Esophagus squamous epithelium (tissue), 5 donors: Measurements from ENCODE around the gene POC1B. TPM values are rescaled to one million over a fixed set of nuclear protein-coding genes. Genes with fewer than 3 reads are reported as not detected.

ENCODE experiments used
- DNase-seq: peaks from one replicate; lab custom pipeline; 2025; lab: John Stamatoyannopoulos, UW
- H3K27ac ChIP-seq, 4 donors: fragments of 200-600 bp; sonication (generic); one replicate each; pipeline ENCODE4 v1.5.1; 2016 to 2019; ENCODE audit warnings: mild to moderate bottlenecking in 1 of 4
- H3K27me3 ChIP-seq, 4 donors: fragments of 200-600 bp; sonication (generic); 1 replicate in 3 of 4; 2 replicates in 1 of 4; pipeline versions ENCODE4 v1.5.1 to v1.6.0; 2017 to 2021; ENCODE audit warnings: antibody characterized with exemption in 1 of 4
- H3K36me3 ChIP-seq, 3 donors: fragments of 200-600 bp; sonication (generic); one replicate each; pipeline ENCODE4 v1.5.1; 2016 to 2019
- H3K4me1 ChIP-seq, 3 donors: fragments of 200-600 bp; sonication (generic); one replicate each; pipeline ENCODE4 v1.5.1; 2017 to 2019
- H3K4me3 ChIP-seq, 4 donors: fragments of 200-600 bp; sonication (generic); 1 replicate in 3 of 4; 2 replicates in 1 of 4; pipeline ENCODE4 v1.5.1; 2016 to 2019; ENCODE audit warnings: mild to moderate bottlenecking in 2 of 4, moderate library complexity in 1 of 4
- H3K9me3 ChIP-seq, 3 donors: fragments of 200-600 bp; sonication (generic); one replicate each; pipeline ENCODE4 v1.5.1; 2016 to 2019
- POLR2A ChIP-seq, 4 donors: fragments of 450-650 bp; IDR thresholded peaks; one replicate each; pipeline ENCODE4 v1.6.1; 2017; ENCODE audit warnings: antibody characterized with exemption in 4 of 4, mild to moderate bottlenecking in 4 of 4, moderate library complexity in 3 of 4
- WGBS, 2 donors: methylation state at CpG; one replicate each; pipeline ENCODE4 v1.1.5; 2018; 5-methylcytosine and 5-hydroxymethylcytosine counted together
- intact Hi-C: fragments of 100-400 bp; cut with DNase I; formaldehyde crosslinking; loops from one replicate; pipeline ENCODE4 v1.15.0; 2022
- total RNA-seq, 4 donors: library from RNA; depleted of rRNA; stranded (reverse); fragments of >200 nt; gene quantifications; one replicate each; pipeline ENCODE4 v1.1.0, GENCODE V29; 2016
- TF ChIP-seq, protein P1 (sequence below), 6 experiments: fragments of 450-650 bp in 4 of 6; fragments of 200-600 bp in 2 of 6; sonication (generic) in 2 of 6; IDR thresholded peaks; one replicate each; pipeline ENCODE4 v1.5.1; 2016 to 2019; ENCODE audit warnings: antibody characterized with exemption in 6 of 6, mild to moderate bottlenecking in 4 of 6, moderate library complexity in 4 of 6
- donor health status: DM: yes; HTN: yes; CAD: no.

The POC1B gene
- total RNA-seq, 4 donors from 2014 or later, result 12.9 to 21.4 (median 15.3) TPM

DNA sequence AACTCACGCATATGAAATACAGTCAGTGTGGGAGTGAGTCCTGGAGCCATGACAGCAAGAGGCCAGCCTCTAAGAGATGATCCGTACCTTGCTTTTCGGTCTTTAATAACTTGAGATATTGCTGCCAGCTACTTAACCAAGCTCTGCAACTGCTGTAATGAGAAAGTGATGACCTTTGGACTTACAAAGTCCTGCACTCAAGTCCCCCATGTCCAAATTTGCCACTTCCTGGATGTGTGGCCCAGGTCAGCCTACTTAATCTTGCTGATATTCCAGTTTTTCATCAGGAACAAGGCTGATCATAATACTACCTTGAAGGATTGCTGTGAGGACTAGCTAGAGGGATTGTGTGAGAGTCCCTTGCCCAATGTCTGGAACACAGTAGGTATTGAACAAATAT is 139.7 kb downstream of the POC1B start:
- H3K9me3 ChIP-seq, result no peaks in the 10 kb centered on the region
- no peak overlapping the region for H3K4me3 ChIP-seq
- intact Hi-C loops, result no loop called here
- no peaks in the 10 kb centered on the region for H3K27me3 ChIP-seq
- H3K27ac ChIP-seq, result peak overlapping the region in 1 of 4 donors; percentile 16
- TF ChIP-seq, protein P1, sequence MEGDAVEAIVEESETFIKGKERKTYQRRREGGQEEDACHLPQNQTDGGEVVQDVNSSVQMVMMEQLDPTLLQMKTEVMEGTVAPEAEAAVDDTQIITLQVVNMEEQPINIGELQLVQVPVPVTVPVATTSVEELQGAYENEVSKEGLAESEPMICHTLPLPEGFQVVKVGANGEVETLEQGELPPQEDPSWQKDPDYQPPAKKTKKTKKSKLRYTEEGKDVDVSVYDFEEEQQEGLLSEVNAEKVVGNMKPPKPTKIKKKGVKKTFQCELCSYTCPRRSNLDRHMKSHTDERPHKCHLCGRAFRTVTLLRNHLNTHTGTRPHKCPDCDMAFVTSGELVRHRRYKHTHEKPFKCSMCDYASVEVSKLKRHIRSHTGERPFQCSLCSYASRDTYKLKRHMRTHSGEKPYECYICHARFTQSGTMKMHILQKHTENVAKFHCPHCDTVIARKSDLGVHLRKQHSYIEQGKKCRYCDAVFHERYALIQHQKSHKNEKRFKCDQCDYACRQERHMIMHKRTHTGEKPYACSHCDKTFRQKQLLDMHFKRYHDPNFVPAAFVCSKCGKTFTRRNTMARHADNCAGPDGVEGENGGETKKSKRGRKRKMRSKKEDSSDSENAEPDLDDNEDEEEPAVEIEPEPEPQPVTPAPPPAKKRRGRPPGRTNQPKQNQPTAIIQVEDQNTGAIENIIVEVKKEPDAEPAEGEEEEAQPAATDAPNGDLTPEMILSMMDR (IDR thresholded peaks at IDR 0.05), result no peak
- TF ChIP-seq POLR2A (IDR thresholded peaks at IDR 0.05), result no peak
- DNase-seq, result no peak
- H3K36me3 ChIP-seq, result no peaks in the 10 kb centered on the region
- peaks cover 17 to 51% (median 25%) of the 10 kb centered on the region in 3 donors for H3K4me1 ChIP-seq
- 76 to 94% methylated on average over 3 of the region's 3 CpGs for WGBS, 2 donors

DNA sequence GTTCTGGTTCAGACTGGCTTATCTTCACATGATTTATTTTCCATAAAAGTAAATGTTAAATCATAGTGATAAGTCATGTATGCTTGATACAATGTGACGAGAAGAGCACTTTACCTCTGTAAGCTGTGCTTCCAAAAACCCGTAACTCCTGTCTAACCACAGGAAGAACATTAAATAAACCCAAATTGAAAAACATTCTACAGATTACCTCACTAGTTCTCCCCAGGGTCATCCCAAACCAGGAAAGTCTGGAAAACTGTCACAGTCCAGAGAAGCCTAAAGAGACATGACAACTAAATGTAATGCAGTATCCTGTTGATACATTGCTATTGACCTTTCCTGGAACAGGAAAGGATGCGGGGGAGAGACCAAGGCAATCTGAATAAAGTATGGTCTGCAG is 141.0 kb downstream of the POC1B start:
- Histone ChIP-seq H3K27ac (peak overlapping the region; percentile 55 to 82 (median 82)), H3K36me3 (no peaks in the 10 kb centered on the region), H3K4me1 (peaks cover 17 to 43% (median 25%) of the 10 kb centered on the region in 3 donors), H3K27me3 (no peaks in the 10 kb centered on the region), H3K4me3 (peak overlapping the region in 1 of 4 donors; percentile 39), H3K9me3 (no peaks in the 10 kb centered on the region)
- TF ChIP-seq POLR2A (IDR thresholded peaks at IDR 0.05), result no peak
- TF ChIP-seq, protein P1 (IDR thresholded peaks at IDR 0.05), result no peak
- DNase-seq, result no peak
- intact Hi-C loops, result no loop called here
- 43 to 59% methylated on average over 3 of the region's 3 CpGs for WGBS, 2 donors

DNA sequence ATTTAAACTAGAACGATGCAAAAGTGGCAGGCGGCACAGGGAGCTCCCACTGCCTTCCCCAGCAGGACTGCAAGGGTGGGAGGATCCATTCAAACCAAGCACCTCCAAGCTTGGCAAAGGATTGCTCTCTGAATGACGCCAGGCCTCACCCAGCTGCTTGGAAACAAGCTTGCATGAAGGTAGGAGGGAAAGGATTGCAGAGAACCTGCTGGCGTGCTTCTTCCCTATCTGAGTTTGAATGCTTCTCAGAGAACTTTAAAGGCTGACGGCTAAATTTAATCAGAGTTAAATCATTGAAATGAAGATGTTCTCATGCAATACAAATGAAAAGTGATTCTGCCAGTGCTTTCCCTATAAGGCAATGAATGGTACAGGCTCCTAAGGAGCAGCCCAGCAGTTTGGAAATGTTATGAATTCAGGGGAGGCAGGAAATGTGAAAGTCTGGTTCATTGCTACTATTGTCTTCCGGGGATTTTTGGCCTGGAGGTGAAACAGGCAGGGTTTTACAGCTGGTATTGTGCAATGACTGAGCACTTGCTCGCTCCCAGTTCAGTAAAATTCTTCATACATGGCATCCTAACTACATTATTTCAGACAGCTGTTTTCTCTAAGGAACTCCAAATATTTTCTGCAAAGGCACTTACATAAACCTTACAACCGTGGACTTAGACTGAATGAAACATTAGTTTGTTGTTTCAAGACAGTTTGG is 141.6 kb downstream of the POC1B start:
- H3K27ac ChIP-seq, result peak overlapping the region; percentile 55 to 82 (median 82)
- H3K27me3 ChIP-seq, result no peaks in the 10 kb centered on the region
- DNase-seq, result no peak
- TF ChIP-seq, protein P1 (IDR thresholded peaks at IDR 0.05), result no peak
- TF ChIP-seq POLR2A (IDR thresholded peaks at IDR 0.05), result no peak
- peaks cover 17 to 41% (median 25%) of the 10 kb centered on the region in 3 donors for H3K4me1 ChIP-seq
- H3K4me3 ChIP-seq, result peak overlapping the region in 1 of 4 donors; percentile 39
- 10 to 28% methylated on average over 8 of the region's 8 CpGs for WGBS, 2 donors
- intact Hi-C loops, result no loop called here
- H3K9me3 ChIP-seq, result no peaks in the 10 kb centered on the region
- H3K36me3 ChIP-seq, result no peaks in the 10 kb centered on the region

DNA sequence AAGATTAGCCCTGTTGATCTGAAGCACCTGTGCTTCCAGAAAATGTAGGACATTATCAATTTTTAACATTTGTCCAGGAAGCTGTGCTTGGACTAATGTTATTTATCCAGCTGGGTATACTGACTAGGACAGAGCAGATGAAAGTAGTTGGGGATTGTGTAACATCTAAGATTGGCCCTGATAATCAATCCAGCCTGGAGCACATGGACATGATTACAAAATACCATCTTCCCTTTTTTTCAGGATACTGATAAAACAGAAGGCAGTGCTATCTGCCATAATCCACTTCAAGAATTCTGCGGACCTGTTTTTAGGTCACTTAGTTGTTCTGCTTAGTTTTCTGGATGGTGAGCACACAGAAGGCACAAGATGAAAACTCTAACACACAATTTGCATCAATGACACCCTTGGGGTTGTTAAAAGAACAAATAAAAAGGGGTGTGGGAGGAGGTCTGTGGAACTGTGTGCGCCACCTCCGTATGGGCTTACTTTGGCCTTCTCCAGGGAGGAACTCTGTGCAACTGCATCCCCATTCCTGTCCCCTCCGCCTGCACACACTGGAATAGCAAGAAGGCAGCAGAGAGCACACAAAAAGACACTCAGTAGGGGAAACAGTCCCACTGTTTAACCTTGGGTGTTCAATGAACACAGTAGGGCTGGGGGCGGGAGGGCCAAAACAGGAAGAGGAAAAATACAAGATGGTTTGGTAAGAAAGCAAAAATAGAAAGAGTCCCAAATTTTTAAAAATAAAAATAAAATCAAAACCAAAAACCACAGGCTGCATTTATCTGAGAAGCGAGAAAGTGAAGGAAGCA is 142.4 kb downstream of the POC1B start:
- intact Hi-C loops, result no loop called here
- Histone ChIP-seq H3K9me3 (no peaks in the 10 kb centered on the region), H3K4me3 (no peak overlapping the region)

More for the DNA sequence above, 142.4 kb downstream of the POC1B start:
- 58 to 60% methylated on average over 6 of the region's 6 CpGs for WGBS, 2 donors
- H3K27ac ChIP-seq, result peak overlapping the region; percentile 55 to 82 (median 82)
- peaks cover 17 to 39% (median 25%) of the 10 kb centered on the region in 3 donors for H3K4me1 ChIP-seq
- H3K27me3 ChIP-seq, result no peaks in the 10 kb centered on the region
- TF ChIP-seq POLR2A (IDR thresholded peaks at IDR 0.05), result no peak
- TF ChIP-seq, protein P1 (IDR thresholded peaks at IDR 0.05), result no peak
- H3K36me3 ChIP-seq, result no peaks in the 10 kb centered on the region
- DNase-seq, result no peak
